ENCODE measurements around the gene ZNF621.

ZNF621 gene

GRCh38 chr3:40505599-40506462, 18.9 kb upstream of the ZNF621 start, which contains the start of gene ZNF620:
Gene ZNF620, plus strand, starts transcription at chr3:40506039. Its CDS starts 314 bp downstream, at chr3:40506353.
- H3K9me3 ChIP-seq (ENCODE audit: control insufficient read depth in 2 of 2, low read length in 2 of 2): no peaks in the 10 kb centered on the region
- H3K36me3 ChIP-seq (ENCODE audit: control insufficient read depth in 2 of 2, insufficient read depth in 2 of 2, low read length in 2 of 2): peaks cover 5 to 7% of the 10 kb centered on the region in 2 donors
- H3K4me1 ChIP-seq (ENCODE audit: control insufficient read depth, insufficient read depth, low read length): peaks cover 7% of the 10 kb centered on the region
- H3K4me3 ChIP-seq (ENCODE audit: low read length in 2 of 2): peak within 1 kb of the TSS; percentile 78 to 94
- peak within 1 kb of the TSS; percentile 78 for H3K27ac ChIP-seq (ENCODE audit: low read length)
- H3K27me3 ChIP-seq (ENCODE audit: control insufficient read depth in 1 of 2, insufficient read depth in 2 of 2, low read length in 2 of 2): no peaks in the 10 kb centered on the region
- peak within 1 kb of the TSS; percentile 72 to 92 for H3K9ac ChIP-seq (ENCODE audit: low read length in 2 of 2)

DNA sequence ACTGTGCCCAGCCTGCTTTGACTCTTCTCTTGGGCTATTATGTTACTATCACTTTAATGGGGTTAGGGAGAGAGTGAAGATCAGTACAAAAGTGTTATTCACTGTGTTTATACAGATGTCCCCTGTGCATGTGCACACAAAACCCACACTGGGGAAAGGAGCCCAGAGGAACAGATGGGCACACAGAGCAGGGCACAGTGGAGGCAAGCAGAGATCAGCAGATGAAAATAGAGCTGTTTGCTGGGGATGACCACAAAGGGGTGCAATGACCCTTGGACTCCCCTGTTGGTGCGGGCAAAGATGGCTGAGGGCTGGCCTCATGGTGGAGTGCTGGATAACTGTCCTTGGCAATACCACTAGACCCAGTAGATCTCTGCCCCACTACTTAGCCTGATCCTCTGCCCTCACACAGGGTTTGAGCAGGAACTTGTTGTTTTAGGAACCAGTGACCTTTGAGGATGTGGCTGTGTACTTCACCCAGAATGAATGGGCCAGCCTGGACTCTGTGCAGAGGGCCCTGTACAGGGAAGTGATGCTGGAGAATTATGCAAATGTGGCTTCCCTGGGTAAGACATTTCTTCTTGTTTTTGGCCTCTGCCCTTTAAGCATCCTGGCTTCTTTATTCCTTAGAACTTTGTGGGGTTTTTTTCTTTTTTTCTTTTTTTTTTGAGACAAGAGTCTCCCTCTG, 13.6 kb upstream of the ZNF621 start:
- no peaks in the 10 kb centered on the region for H3K4me1 ChIP-seq (ENCODE audit: control insufficient read depth, insufficient read depth, low read length)
- no peaks in the 10 kb centered on the region for H3K9me3 ChIP-seq (ENCODE audit: control insufficient read depth in 2 of 2, low read length in 2 of 2)
- H3K27me3 ChIP-seq (ENCODE audit: control insufficient read depth in 1 of 2, insufficient read depth in 2 of 2, low read length in 2 of 2): no peaks in the 10 kb centered on the region
- peaks cover 18 to 24% of the 10 kb centered on the region in 2 donors for H3K36me3 ChIP-seq (ENCODE audit: control insufficient read depth in 2 of 2, insufficient read depth in 2 of 2, low read length in 2 of 2)
- no peak overlapping the region for H3K9ac ChIP-seq (ENCODE audit: low read length in 2 of 2)
- H3K27ac ChIP-seq (ENCODE audit: low read length): no peak overlapping the region
- no peak overlapping the region for H3K4me3 ChIP-seq (ENCODE audit: low read length in 2 of 2)

- H3K27me3 ChIP-seq (ENCODE audit: control insufficient read depth in 1 of 2, insufficient read depth in 2 of 2, low read length in 2 of 2): no peaks in the 10 kb centered on the region
- H3K9ac ChIP-seq (ENCODE audit: low read length in 2 of 2): no peak overlapping the region
- no peak overlapping the region for H3K27ac ChIP-seq (ENCODE audit: low read length)
- H3K4me3 ChIP-seq (ENCODE audit: low read length in 2 of 2): no peak overlapping the region
- no peaks in the 10 kb centered on the region for H3K9me3 ChIP-seq (ENCODE audit: control insufficient read depth in 2 of 2, low read length in 2 of 2)
- no peaks in the 10 kb centered on the region for H3K4me1 ChIP-seq (ENCODE audit: control insufficient read depth, insufficient read depth, low read length)
- peaks cover 14 to 25% of the 10 kb centered on the region in 2 donors for H3K36me3 ChIP-seq (ENCODE audit: control insufficient read depth in 2 of 2, insufficient read depth in 2 of 2, low read length in 2 of 2)
Measured at GRCh38 chr3:40516201-40516600, 8.6 kb upstream of the ZNF621 start.

DNA sequence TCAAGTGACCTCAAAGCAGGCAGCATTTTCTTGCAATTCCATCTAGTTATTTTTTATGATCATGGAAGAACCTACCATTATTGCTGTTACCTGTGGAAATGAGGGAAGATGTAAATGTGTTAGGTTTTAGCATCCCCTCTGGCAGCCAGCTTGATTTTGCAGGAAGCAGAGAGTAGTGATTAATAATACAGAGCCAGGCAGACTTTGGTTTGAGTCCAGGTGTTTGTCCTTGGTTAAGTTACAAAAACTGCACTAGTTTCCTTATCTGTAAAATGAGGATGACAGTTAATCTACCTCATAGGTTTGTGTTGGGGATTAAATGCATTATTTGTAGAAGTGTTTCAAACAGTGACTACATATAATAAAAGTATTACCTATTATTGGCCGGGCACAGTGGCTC, 6.7 kb upstream of the ZNF621 start:
- Histone ChIP-seq H3K36me3 (ENCODE audit: control insufficient read depth in 2 of 2, insufficient read depth in 2 of 2, low read length in 2 of 2) (peaks cover 4 to 17% of the 10 kb centered on the region in 2 donors), H3K4me1 (ENCODE audit: control insufficient read depth, insufficient read depth, low read length) (no peaks in the 10 kb centered on the region), H3K27ac (ENCODE audit: low read length) (no peak overlapping the region), H3K9ac (ENCODE audit: low read length in 2 of 2) (no peak overlapping the region), H3K9me3 (ENCODE audit: control insufficient read depth in 2 of 2, low read length in 2 of 2) (no peaks in the 10 kb centered on the region), H3K27me3 (ENCODE audit: control insufficient read depth in 1 of 2, insufficient read depth in 2 of 2, low read length in 2 of 2) (no peaks in the 10 kb centered on the region), H3K4me3 (ENCODE audit: low read length in 2 of 2) (no peak overlapping the region)

DNA sequence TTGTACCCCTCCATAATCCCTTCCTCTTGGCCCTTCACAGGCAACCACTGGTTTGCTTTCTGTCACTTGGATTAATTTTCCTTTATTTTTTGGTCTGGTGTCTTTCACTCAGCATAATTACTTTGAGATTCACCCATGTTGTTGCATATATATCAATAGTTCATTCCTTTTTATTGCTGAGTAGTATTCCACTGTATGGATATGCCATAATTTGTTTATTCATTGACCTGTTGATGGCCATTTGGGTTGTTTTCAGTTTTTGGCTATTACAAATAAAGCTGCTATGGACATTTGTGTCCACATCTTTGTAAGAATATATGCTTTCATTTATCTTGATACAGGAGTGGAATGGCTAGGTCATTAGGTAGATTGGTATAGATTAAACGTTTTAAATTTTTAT, 5.9 kb upstream of the ZNF621 start:
- Histone ChIP-seq H3K27me3 (ENCODE audit: control insufficient read depth in 1 of 2, insufficient read depth in 2 of 2, low read length in 2 of 2) (no peaks in the 10 kb centered on the region), H3K4me1 (ENCODE audit: control insufficient read depth, insufficient read depth, low read length) (peaks cover under 1% of the 10 kb centered on the region), H3K9ac (ENCODE audit: low read length in 2 of 2) (no peak overlapping the region), H3K36me3 (ENCODE audit: control insufficient read depth in 2 of 2, insufficient read depth in 2 of 2, low read length in 2 of 2) (peaks cover 4 to 17% of the 10 kb centered on the region in 2 donors), H3K9me3 (ENCODE audit: control insufficient read depth in 2 of 2, low read length in 2 of 2) (no peaks in the 10 kb centered on the region), H3K4me3 (ENCODE audit: low read length in 2 of 2) (no peak overlapping the region), H3K27ac (ENCODE audit: low read length) (no peak overlapping the region)

GRCh38 chr3:40521254-40521653, 3.5 kb upstream of the ZNF621 start:
- Histone ChIP-seq H3K4me1 (ENCODE audit: control insufficient read depth, insufficient read depth, low read length) (peaks cover 15% of the 10 kb centered on the region), H3K27me3 (ENCODE audit: control insufficient read depth in 1 of 2, insufficient read depth in 2 of 2, low read length in 2 of 2) (no peaks in the 10 kb centered on the region), H3K4me3 (ENCODE audit: low read length in 2 of 2) (no peak overlapping the region), H3K36me3 (ENCODE audit: control insufficient read depth in 2 of 2, insufficient read depth in 2 of 2, low read length in 2 of 2) (peaks cover 2 to 8% of the 10 kb centered on the region in 2 donors), H3K9me3 (ENCODE audit: control insufficient read depth in 2 of 2, low read length in 2 of 2) (no peaks in the 10 kb centered on the region), H3K9ac (ENCODE audit: low read length in 2 of 2) (no peak overlapping the region), H3K27ac (ENCODE audit: low read length) (no peak overlapping the region)

- Histone ChIP-seq H3K36me3 (ENCODE audit: control insufficient read depth in 2 of 2, insufficient read depth in 2 of 2, low read length in 2 of 2) (peaks cover 0 to 4% of the 10 kb centered on the region in 2 donors), H3K9me3 (ENCODE audit: control insufficient read depth in 2 of 2, low read length in 2 of 2) (no peaks in the 10 kb centered on the region), H3K27ac (ENCODE audit: low read length) (peak overlapping the region; percentile 88), H3K9ac (ENCODE audit: low read length in 2 of 2) (peak overlapping the region; percentile 89 to 98), H3K27me3 (ENCODE audit: control insufficient read depth in 1 of 2, insufficient read depth in 2 of 2, low read length in 2 of 2) (no peaks in the 10 kb centered on the region), H3K4me1 (ENCODE audit: control insufficient read depth, insufficient read depth, low read length) (peaks cover 15% of the 10 kb centered on the region), H3K4me3 (ENCODE audit: low read length in 2 of 2) (peak overlapping the region in 1 of 2 donors; percentile 97)
Measured at GRCh38 chr3:40523781-40524180, 979 bp upstream of the ZNF621 start.

- peaks cover 15% of the 10 kb centered on the region for H3K4me1 ChIP-seq (ENCODE audit: control insufficient read depth, insufficient read depth, low read length)
Measured at GRCh38 chr3:40524222-40524567, 565 bp upstream of the ZNF621 start.

DNA sequence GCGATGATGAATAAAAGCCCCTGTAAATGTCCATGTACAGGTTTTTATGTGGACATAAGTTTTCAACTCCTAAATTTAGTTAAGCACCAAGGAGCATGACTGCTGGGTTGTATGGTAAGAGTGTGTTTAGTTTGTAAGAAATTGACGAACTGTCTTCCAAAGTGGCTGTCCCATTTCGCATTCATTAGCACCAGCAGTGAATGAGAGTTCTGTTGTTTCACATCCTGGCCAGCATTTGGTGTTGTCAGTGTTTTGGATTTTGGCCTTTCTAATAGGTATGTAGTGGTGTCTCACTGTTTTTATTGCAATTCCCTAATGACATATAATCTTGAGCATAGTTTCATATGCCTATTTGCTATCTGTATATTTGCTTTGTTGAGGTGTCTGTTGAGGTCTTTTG, 3.7 kb downstream of the ZNF621 start:
- Histone ChIP-seq H3K4me1 (ENCODE audit: control insufficient read depth, insufficient read depth, low read length) (peaks cover 15% of the 10 kb centered on the region), H3K9ac (ENCODE audit: low read length in 2 of 2) (no peak overlapping the region), H3K9me3 (ENCODE audit: control insufficient read depth in 2 of 2, low read length in 2 of 2) (peaks cover 0 to 9% of the 10 kb centered on the region in 2 donors), H3K27ac (ENCODE audit: low read length) (no peak overlapping the region), H3K36me3 (ENCODE audit: control insufficient read depth in 2 of 2, insufficient read depth in 2 of 2, low read length in 2 of 2) (peaks cover 35 to 39% of the 10 kb centered on the region in 2 donors), H3K27me3 (ENCODE audit: control insufficient read depth in 1 of 2, insufficient read depth in 2 of 2, low read length in 2 of 2) (no peaks in the 10 kb centered on the region), H3K4me3 (ENCODE audit: low read length in 2 of 2) (no peak overlapping the region)

More at GRCh38 chr3:40524222-40524567, 565 bp upstream of the ZNF621 start:
- H3K27me3 ChIP-seq (ENCODE audit: control insufficient read depth in 1 of 2, insufficient read depth in 2 of 2, low read length in 2 of 2): no peaks in the 10 kb centered on the region
- H3K27ac ChIP-seq (ENCODE audit: low read length): peak overlapping the region; percentile 88
- H3K9me3 ChIP-seq (ENCODE audit: control insufficient read depth in 2 of 2, low read length in 2 of 2): no peaks in the 10 kb centered on the region
- H3K9ac ChIP-seq (ENCODE audit: low read length in 2 of 2): peak overlapping the region; percentile 89 to 98
- peak overlapping the region; percentile 94 to 97 for H3K4me3 ChIP-seq (ENCODE audit: low read length in 2 of 2)
- H3K36me3 ChIP-seq (ENCODE audit: control insufficient read depth in 2 of 2, insufficient read depth in 2 of 2, low read length in 2 of 2): peaks cover 3 to 7% of the 10 kb centered on the region in 2 donors

DNA sequence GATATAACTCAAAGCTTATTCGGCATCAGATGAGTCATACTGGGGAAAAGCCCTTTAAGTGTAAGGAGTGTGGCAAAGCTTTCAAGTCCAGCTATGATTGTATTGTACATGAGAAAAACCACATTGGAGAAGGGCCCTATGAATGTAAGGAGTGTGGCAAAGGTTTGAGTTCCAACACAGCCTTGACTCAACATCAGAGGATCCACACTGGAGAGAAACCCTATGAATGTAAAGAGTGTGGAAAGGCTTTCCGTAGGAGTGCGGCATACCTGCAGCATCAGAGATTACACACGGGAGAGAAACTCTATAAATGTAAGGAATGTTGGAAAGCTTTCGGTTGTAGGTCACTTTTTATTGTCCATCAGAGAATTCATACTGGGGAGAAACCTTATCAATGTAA, 7.5 kb downstream of the ZNF621 start:
- Histone ChIP-seq H3K4me3 (ENCODE audit: low read length in 2 of 2) (no peak overlapping the region), H3K27me3 (ENCODE audit: control insufficient read depth in 1 of 2, insufficient read depth in 2 of 2, low read length in 2 of 2) (no peaks in the 10 kb centered on the region), H3K9me3 (ENCODE audit: control insufficient read depth in 2 of 2, low read length in 2 of 2) (peaks cover 0 to 9% of the 10 kb centered on the region in 2 donors), H3K36me3 (ENCODE audit: control insufficient read depth in 2 of 2, insufficient read depth in 2 of 2, low read length in 2 of 2) (peaks cover 53% of the 10 kb centered on the region in 2 donors), H3K4me1 (ENCODE audit: control insufficient read depth, insufficient read depth, low read length) (no peaks in the 10 kb centered on the region), H3K9ac (ENCODE audit: low read length in 2 of 2) (no peak overlapping the region), H3K27ac (ENCODE audit: low read length) (no peak overlapping the region)
